SK-N-SH treated with all-trans-retinoic acid at 6 μM for 48 hours (cell line): Measurements from ENCODE around the gene ABCD1.

ENCODE experiments used
- ISL1 ChIP-seq: fragments of 250-450 bp; sonication (Bioruptor Pico); IDR thresholded peaks from 2 replicates; pipeline ENCODE4 v2.1.2; 2022; ENCODE audit warnings: mild to moderate bottlenecking, moderate library complexity
- RARB ChIP-seq: fragments of 250-450 bp; sonication (Bioruptor Pico); IDR thresholded peaks from 2 replicates; pipeline ENCODE4 v1.8.0; 2021; ENCODE audit warnings: mild to moderate bottlenecking, moderate library complexity
- ZFP3 ChIP-seq: fragments of 250-450 bp; sonication (Bioruptor Pico); IDR thresholded peaks from 2 replicates; pipeline ENCODE4 v1.5.0; 2020; ENCODE audit warnings: mild to moderate bottlenecking, moderate library complexity
- ZFP30 ChIP-seq: fragments of 450-650 bp; formaldehyde crosslinking; IDR thresholded peaks from 2 replicates; pipeline ENCODE4 v1.5.0; 2022; ENCODE audit warnings: mild to moderate bottlenecking, moderate library complexity
- ZNF565 ChIP-seq: fragments of 450-650 bp; formaldehyde crosslinking; conservative IDR thresholded peaks from 2 replicates; pipeline ENCODE4 v1.5.0; 2020; ENCODE audit warnings: low read depth, mild to moderate bottlenecking, moderate library complexity
- TF ChIP-seq, protein P1 (sequence below): fragments of 250-450 bp; sonication (Bioruptor Pico); IDR thresholded peaks from 2 replicates; pipeline ENCODE4 v1.5.0; 2020; ENCODE audit warnings: mild to moderate bottlenecking, moderate library complexity
- TF ChIP-seq, protein P2 (sequence below): fragments of 250-450 bp; sonication (Bioruptor Pico); IDR thresholded peaks from 2 replicates; pipeline ENCODE4 v1.8.0; 2020; ENCODE audit warnings: mild to moderate bottlenecking, moderate library complexity, borderline replicate concordance
- TF ChIP-seq, protein P3 (sequence below): fragments of 250-450 bp; sonication (Bioruptor Pico); IDR thresholded peaks from 2 replicates; pipeline ENCODE4 v1.8.0; 2021; ENCODE audit warnings: low read depth, mild to moderate bottlenecking, moderate library complexity, borderline replicate concordance

DNA sequence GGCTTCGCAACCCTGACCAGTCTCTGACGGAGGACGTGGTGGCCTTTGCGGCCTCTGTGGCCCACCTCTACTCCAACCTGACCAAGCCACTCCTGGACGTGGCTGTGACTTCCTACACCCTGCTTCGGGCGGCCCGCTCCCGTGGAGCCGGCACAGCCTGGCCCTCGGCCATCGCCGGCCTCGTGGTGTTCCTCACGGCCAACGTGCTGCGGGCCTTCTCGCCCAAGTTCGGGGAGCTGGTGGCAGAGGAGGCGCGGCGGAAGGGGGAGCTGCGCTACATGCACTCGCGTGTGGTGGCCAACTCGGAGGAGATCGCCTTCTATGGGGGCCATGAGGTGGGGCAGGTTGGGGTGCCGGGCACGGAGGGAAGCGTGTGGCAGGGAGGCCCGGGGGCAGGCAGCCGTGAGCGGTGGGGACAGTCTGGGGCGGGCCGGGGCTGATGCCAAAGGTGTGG lies 1.2 kb downstream of the ABCD1 start:
- TF ChIP-seq, protein P1, sequence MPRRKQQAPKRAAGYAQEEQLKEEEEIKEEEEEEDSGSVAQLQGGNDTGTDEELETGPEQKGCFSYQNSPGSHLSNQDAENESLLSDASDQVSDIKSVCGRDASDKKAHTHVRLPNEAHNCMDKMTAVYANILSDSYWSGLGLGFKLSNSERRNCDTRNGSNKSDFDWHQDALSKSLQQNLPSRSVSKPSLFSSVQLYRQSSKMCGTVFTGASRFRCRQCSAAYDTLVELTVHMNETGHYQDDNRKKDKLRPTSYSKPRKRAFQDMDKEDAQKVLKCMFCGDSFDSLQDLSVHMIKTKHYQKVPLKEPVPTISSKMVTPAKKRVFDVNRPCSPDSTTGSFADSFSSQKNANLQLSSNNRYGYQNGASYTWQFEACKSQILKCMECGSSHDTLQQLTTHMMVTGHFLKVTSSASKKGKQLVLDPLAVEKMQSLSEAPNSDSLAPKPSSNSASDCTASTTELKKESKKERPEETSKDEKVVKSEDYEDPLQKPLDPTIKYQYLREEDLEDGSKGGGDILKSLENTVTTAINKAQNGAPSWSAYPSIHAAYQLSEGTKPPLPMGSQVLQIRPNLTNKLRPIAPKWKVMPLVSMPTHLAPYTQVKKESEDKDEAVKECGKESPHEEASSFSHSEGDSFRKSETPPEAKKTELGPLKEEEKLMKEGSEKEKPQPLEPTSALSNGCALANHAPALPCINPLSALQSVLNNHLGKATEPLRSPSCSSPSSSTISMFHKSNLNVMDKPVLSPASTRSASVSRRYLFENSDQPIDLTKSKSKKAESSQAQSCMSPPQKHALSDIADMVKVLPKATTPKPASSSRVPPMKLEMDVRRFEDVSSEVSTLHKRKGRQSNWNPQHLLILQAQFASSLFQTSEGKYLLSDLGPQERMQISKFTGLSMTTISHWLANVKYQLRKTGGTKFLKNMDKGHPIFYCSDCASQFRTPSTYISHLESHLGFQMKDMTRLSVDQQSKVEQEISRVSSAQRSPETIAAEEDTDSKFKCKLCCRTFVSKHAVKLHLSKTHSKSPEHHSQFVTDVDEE: no peak
- TF ChIP-seq, protein P2, sequence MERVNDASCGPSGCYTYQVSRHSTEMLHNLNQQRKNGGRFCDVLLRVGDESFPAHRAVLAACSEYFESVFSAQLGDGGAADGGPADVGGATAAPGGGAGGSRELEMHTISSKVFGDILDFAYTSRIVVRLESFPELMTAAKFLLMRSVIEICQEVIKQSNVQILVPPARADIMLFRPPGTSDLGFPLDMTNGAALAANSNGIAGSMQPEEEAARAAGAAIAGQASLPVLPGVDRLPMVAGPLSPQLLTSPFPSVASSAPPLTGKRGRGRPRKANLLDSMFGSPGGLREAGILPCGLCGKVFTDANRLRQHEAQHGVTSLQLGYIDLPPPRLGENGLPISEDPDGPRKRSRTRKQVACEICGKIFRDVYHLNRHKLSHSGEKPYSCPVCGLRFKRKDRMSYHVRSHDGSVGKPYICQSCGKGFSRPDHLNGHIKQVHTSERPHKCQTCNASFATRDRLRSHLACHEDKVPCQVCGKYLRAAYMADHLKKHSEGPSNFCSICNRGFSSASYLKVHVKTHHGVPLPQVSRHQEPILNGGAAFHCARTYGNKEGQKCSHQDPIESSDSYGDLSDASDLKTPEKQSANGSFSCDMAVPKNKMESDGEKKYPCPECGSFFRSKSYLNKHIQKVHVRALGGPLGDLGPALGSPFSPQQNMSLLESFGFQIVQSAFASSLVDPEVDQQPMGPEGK (CRISPR knock-in tag): no peak
- TF ChIP-seq ZNF565 (CRISPR knock-in tag) (no peak), RARB (CRISPR knock-in tag) (no peak), ZFP30 (CRISPR knock-in tag) (no peak), ISL1 (CRISPR knock-in tag) (no peak), ZFP3 (CRISPR knock-in tag) (no peak)
- TF ChIP-seq, protein P3, sequence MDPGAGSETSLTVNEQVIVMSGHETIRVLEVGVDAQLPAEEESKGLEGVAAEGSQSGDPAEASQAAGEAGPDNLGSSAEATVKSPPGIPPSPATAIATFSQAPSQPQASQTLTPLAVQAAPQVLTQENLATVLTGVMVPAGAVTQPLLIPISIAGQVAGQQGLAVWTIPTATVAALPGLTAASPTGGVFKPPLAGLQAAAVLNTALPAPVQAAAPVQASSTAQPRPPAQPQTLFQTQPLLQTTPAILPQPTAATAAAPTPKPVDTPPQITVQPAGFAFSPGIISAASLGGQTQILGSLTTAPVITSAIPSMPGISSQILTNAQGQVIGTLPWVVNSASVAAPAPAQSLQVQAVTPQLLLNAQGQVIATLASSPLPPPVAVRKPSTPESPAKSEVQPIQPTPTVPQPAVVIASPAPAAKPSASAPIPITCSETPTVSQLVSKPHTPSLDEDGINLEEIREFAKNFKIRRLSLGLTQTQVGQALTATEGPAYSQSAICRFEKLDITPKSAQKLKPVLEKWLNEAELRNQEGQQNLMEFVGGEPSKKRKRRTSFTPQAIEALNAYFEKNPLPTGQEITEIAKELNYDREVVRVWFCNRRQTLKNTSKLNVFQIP (CRISPR knock-in tag): no peak
